IPS-18c (cell line): ENCODE data around the gene HYI.
A peak's percentile ranks its signal among the peaks of the same experiment; 100 is the strongest.
"Not testable (repeated sequence)": the region's sequence is repeated elsewhere in the genome, so short reads cannot be mapped to it uniquely, and the experiment has no call there.

Experiments
- H3K4me3 ChIP-seq: 2 replicates; pipeline ENCODE4 v1.7.0; 2013; ENCODE audit warnings: low read depth, mild to moderate bottlenecking, low read length, moderate library complexity; ENCODE audit not compliant: insufficient read depth
- H3K9me3 ChIP-seq: one replicate; pipeline ENCODE4 v1.6.1; 2013; ENCODE audit warnings: mild to moderate bottlenecking, low read length, moderate library complexity; ENCODE audit not compliant: control insufficient read depth, insufficient read depth

The HYI gene

GRCh38 chr1:43469932-43470331, 16.2 kb upstream of the HYI start:
- Histone ChIP-seq H3K4me3 (no peak overlapping the region), H3K9me3 (no peaks in the 10 kb centered on the region)

DNA sequence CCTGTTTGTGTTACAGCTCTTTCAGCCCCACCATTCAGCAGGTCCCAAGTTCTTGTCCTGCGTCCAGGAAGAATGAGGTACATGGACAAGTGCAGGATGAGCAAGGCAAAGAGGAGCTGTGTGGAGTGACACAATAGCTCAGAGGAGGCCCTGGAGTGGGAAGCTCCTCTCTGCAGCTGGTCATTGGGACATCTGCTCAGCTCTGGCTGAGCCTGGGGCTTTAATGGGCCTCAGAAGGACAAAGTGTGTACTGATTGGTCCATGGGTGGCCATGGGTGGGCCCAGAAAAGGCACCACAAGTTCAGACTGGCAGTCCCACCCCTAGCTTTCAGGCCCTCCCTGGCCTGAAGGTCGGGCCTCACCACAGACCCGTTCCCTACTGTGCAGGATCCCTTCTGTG, 14.7 kb upstream of the HYI start:
- H3K4me3 ChIP-seq, result no peak overlapping the region
- no peaks in the 10 kb centered on the region for H3K9me3 ChIP-seq

DNA sequence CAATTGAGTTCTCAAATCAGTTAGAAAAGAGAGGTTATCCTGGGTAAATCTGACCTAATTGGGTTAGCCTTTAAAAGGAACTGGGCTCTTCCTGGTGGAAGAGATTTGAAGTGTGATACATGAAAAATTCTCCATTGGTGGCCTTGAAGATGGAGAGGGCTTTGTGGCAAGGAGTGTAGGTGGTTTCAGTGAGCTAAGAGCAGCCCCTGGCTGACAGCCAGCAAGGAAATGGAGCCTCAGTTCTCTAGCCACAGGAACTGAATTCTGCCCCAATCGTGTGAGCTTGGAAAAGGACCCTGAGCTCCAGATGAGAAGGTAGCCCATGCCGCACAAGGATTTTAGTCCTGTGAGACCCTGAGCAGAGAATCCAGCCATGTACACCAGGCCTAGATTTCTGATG, 12.7 kb upstream of the HYI start:
- Histone ChIP-seq H3K4me3 (no peak overlapping the region), H3K9me3 (peaks cover 2% of the 10 kb centered on the region)

- Histone ChIP-seq H3K9me3 (peaks cover 2% of the 10 kb centered on the region), H3K4me3 (no peak overlapping the region)
These were observed 11.9 kb upstream of the HYI start for GRCh38 chr1:43465505-43466067.

DNA sequence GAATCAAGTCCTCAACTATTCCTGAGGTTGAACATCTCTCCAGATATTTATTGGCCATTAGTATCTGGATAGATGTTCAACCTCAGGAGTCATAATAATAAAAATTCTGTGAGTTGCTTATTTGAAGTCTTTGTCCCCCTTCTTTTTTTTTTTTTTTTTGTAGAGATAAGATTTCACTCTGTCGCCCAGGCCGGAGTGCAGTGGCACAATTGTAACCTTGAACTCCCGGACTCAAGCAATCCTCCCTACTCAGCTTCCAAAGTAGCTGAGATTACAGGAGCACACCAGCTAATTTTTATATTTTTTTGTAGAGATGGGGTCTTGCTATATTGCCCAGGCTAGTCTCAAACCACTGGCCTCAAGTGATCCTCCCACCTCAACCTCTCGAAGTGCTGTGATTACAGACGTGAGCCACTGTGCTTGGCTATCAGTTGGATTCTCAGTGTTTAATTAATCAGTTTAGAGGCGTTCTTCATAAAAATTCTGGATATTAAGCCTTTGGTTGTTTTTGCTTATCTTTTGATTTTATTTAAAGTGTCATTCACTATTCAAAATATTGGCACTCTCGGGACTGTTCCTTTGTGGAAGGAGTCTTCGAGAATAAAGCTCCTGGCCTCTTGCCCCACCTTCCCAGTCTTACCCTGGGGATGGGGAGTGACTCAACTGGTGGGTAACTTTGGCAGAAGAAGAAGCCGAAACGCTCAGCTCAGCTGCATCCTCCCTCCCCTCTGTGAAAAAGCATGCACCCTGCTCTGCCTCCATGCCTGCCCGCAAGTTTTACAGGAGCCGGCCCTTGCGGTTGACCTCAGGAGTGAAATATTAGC, 11.2 kb upstream of the HYI start:
- Histone ChIP-seq H3K4me3 (no peak overlapping the region), H3K9me3 (peaks cover 2% of the 10 kb centered on the region)

DNA sequence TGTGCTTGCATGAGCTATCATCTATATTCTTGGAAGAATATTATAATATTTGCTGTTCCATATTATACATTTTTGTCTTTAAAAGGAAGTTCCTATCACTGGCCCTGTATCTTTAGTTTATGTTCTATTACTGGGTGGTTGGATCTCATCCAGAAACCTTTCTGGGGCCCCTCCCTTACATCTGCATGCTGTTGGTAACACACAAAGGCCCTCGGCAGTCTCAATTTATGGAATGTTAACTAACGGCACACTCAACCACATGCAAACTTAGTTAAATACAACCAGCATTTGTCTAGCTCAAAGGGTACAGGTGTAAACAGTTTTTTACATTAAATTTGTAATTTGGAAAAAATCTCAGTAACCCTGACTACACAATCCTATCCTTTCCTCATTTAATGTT, 9.7 kb upstream of the HYI start:
- peaks cover 2% of the 10 kb centered on the region for H3K9me3 ChIP-seq
- H3K4me3 ChIP-seq, result no peak overlapping the region

DNA sequence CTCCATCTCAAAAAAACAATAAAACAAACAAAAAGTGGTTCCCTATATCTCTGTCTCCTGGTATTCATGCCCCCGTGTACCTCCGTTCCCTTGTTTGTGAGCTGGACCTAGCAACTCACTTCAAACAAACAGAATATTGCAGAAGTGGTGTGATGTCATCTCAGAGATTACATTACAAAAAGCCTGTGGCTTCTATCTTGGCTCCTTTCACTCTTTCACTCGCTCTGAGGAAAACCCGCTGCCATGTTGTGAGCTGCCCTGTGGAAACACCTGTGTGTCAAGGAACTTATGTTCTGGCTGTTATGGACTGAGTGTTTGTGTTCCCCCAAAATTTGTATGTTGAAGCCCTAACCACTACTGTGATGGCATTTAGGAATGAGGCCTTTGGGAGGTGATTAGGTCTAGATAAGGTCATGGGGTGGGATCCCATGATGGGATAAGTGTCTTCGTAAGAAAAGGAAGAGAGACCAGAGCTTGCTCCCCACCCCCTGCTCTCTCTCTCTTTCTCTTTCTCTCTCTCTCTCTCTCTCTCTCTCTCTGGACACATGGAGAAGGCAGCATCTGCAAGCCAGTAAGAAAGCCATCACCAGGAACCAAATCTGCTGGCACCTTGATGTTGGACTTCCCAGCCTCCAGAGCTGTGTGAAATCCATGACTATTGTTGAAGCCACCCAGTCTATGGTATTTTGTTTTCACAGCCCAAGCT, 7.4 kb upstream of the HYI start:
- Histone ChIP-seq H3K9me3 (peaks cover 2% of the 10 kb centered on the region), H3K4me3 (no peak overlapping the region)

- not testable (repeated sequence) for H3K4me3 ChIP-seq, H3K9me3 ChIP-seq
These were observed 4.6 kb upstream of the HYI start for GRCh38 chr1:43458379-43458778.

DNA sequence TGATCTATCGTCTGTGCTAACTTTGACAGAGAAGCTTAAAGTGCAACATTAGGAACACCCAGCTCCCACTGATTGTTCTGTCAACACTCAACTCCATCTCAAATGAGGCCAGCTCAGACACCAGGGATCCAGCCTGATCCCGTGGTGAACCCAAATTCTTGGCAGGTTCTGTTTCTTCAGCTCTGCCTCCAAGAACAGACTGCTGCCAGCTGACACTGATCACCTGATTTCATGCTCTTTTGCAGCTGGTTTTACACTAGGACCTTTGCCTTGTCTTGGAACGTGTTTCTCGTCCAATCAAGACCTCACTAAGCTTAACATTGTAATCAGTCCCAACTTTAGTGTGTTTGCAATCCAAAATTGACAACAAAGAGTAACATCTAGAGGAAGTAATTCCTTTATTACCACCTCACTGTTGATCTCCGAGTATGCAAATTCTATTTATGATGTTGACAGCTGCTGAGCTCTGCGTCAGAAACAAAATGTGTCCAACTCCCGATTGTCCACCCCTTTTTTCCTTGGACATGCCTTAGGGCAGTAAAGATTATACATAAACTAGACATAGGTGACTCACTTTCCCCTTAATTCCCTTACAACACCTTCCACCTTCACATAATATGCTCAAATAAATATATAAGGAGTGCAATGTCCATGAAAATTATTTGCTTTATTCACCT, 1.6 kb upstream of the HYI start:
- no peaks in the 10 kb centered on the region for H3K9me3 ChIP-seq
- H3K4me3 ChIP-seq, result no peak overlapping the region

- Histone ChIP-seq H3K9me3 (no peaks in the 10 kb centered on the region), H3K4me3 (peak overlapping the region; percentile 45; the same call in 1 of the 2 replicates)
These were observed 710 bp upstream of the HYI start for GRCh38 chr1:43454270-43455011.

DNA sequence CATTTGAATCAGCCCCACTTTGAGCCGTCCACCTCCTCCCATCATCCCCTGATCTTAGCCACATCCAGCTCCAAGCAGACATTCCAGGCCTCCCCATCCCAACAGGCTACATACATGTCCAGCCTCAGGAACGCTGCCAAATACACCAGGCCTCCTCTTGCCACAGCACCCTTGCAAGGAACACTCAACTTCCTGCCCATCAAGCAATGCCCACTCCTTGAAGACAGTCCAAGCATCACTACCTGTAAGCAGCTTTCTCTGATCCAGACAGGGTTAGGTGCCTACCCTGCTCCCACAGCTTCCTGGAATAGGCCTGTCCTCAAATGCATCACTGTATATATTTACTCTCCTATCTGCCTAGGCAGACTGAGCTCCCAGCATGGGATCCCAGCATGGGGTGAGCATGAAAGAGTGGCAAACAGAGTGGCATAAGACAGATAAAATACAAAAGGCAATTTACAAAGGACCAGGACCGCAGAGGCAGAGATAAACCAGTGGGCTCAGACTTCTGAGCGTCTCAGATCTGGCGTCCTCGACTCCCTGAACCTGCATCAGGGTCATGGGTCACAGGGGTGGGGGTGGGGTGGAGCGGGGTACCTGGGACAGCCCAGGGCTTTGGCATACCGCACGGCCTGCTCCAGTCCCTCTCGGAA, 816 bp downstream of the HYI start:
- Histone ChIP-seq H3K9me3 (no peaks in the 10 kb centered on the region), H3K4me3 (peak overlapping the region; percentile 55)

DNA sequence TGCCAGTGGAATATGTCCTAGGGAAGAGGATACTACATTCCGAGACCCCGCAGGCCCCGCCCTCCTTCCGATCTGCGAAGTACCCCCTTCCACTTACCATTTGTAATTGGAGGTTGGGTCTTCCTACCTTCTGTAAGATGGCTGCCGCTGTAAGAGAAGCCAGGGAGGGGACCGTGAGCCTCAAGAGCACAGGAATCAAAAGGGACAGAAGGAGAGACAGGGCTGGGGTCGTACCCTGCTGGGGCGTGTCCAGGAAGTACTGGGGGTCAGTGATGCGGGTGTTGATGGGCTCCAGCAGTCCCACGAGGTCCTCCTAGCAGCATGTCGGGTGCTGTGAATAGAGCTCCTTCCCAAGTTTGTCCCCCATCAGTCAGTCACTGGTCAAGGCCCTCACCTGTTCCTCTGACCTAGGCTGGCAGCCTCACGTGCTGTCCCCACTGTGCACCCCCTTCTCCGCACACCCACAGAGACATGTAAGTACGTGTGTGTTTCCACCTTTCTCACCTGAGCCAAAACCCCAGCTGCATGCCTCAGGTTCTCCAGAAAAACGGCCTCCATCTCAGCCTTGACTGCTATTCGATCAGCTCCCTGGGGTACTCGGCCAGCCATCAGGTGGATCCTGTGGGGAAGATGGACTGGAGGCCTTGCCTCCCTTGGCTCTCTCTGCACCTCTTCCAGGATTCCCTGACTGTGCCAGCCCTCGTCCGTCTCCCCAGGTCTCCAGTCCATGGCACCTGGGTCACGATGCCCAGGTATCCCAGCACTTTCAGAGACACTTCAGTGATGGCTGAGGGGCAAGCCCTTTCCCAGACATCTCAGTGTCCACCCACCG, 1.8 kb downstream of the HYI start:
- no peak overlapping the region for H3K4me3 ChIP-seq
- H3K9me3 ChIP-seq, result no peaks in the 10 kb centered on the region

GRCh38 chr1:43451157-43451591, 2.6 kb downstream of the HYI start:
- no peaks in the 10 kb centered on the region for H3K9me3 ChIP-seq
- H3K4me3 ChIP-seq, result no peak overlapping the region

DNA sequence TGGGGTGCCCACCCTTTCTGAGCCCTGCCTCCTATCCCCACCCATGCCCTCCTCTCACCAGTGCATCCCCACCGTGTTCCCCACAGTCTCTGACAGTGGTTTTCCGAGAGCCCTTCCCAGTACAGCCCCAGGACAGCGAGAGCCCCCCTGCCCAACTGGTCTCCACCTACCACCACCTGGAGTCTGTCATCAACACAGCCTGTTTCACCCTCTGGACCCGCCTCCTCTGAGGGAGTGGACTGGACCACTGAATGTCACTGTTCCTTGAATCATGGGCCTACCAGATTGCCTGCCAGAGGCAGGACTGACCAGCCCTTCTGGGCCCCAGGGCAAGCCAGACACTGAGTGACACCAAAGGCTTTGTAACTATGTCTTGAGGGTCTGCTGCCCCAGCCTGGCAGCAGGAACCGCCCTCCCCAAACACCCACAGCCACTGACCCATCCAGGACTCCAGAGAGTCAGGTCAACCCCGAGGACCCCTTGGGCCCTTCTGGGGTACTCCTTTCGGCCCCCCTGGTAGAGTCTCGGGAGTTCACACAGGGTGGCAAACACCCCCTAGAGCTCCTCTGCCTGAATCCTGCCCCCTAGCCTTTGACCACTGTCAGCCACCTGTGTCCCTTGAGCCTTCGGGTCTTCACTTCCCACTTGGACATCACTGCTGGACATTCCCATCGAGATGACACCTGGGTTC, 3.3 kb downstream of the HYI start:
- H3K4me3 ChIP-seq, result no peak overlapping the region
- no peaks in the 10 kb centered on the region for H3K9me3 ChIP-seq

DNA sequence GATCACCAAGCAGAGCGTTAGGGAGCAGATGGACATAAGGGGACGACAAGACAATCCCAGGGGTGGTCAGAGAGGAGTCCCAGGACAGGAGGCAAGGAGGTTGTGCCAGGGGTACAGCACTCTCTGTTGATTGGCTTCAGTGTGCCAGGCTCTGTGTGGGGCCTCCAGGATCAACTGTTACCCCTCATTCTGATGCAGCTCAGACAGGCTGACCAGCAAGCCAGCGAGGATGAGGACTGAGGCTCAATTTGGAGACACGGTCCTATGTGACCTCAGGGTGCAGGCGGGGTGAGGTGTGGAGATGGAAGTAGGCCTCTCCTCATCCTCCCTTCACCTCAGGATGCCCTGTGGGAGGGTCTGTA, 4.0 kb downstream of the HYI start:
- Histone ChIP-seq H3K4me3 (no peak overlapping the region), H3K9me3 (no peaks in the 10 kb centered on the region)
